HG03135 (cell line): ENCODE data around the gene SORL1.

Experiments used
- ATAC-seq: cut with Tn5 transposase; IDR thresholded peaks from one replicate; pipeline ENCODE4 v1.9.1; 2021; ENCODE audit warnings: mild to moderate bottlenecking, moderate library complexity; ENCODE audit not compliant: unreplicated experiment

Gene SORL1

GRCh38 chr11:121534131-121535093, 82.3 kb downstream of the SORL1 start:
- ATAC-seq = no peak

- ATAC-seq = no peak
These were observed 83.1 kb downstream of the SORL1 start for GRCh38 chr11:121535129-121535796.

GRCh38 chr11:121536126-121536525, 84.0 kb downstream of the SORL1 start:
- ATAC-seq = no peak

GRCh38 chr11:121538054-121538453, 85.9 kb downstream of the SORL1 start:
- peak; percentile 77 for ATAC-seq

- ATAC-seq = no peak
These were observed 86.9 kb downstream of the SORL1 start for GRCh38 chr11:121539000-121539399.

- no peak for ATAC-seq
These were observed 88.5 kb downstream of the SORL1 start for GRCh38 chr11:121540627-121541026.

- ATAC-seq = no peak
These were observed 91.8 kb downstream of the SORL1 start for GRCh38 chr11:121543836-121544380.

GRCh38 chr11:121544956-121545355, 92.8 kb downstream of the SORL1 start:
- no peak for ATAC-seq

GRCh38 chr11:121547574-121547973, 95.5 kb downstream of the SORL1 start:
- no peak for ATAC-seq

GRCh38 chr11:121550247-121551030, 98.3 kb downstream of the SORL1 start:
- ATAC-seq = no peak

GRCh38 chr11:121551463-121551862, 99.3 kb downstream of the SORL1 start:
- no peak for ATAC-seq

GRCh38 chr11:121552154-121552553, 100.0 kb downstream of the SORL1 start:
- no peak for ATAC-seq

GRCh38 chr11:121552644-121553043, 100.5 kb downstream of the SORL1 start:
- ATAC-seq = no peak

GRCh38 chr11:121553389-121553788, 101.3 kb downstream of the SORL1 start:
- ATAC-seq = no peak

- ATAC-seq = no peak
These were observed 101.7 kb downstream of the SORL1 start for GRCh38 chr11:121553806-121554205.

GRCh38 chr11:121554552-121554951, 102.4 kb downstream of the SORL1 start:
- ATAC-seq = no peak

GRCh38 chr11:121555121-121555520, 103.0 kb downstream of the SORL1 start:
- ATAC-seq = no peak

GRCh38 chr11:121556937-121557336, 104.8 kb downstream of the SORL1 start:
- no peak for ATAC-seq

- peak; percentile 73 for ATAC-seq
These were observed 105.2 kb downstream of the SORL1 start for GRCh38 chr11:121557348-121557747.

- ATAC-seq = no peak
These were observed 107.6 kb downstream of the SORL1 start for GRCh38 chr11:121559606-121560200.

GRCh38 chr11:121560236-121560635, 108.1 kb downstream of the SORL1 start:
- ATAC-seq = no peak
